HG03565 (cell line): ENCODE measurements around the gene CDH12.
"Not testable (repeated sequence)": the region's sequence is repeated elsewhere in the genome, so short reads cannot be mapped to it uniquely, and the experiment has no call there.

Experiments used
- ATAC-seq: cut with Tn5 transposase; IDR thresholded peaks from one replicate; pipeline ENCODE4 v1.9.1; 2021; ENCODE audit warnings: mild to moderate bottlenecking, moderate library complexity; ENCODE audit not compliant: unreplicated experiment

CDH12 gene

DNA sequence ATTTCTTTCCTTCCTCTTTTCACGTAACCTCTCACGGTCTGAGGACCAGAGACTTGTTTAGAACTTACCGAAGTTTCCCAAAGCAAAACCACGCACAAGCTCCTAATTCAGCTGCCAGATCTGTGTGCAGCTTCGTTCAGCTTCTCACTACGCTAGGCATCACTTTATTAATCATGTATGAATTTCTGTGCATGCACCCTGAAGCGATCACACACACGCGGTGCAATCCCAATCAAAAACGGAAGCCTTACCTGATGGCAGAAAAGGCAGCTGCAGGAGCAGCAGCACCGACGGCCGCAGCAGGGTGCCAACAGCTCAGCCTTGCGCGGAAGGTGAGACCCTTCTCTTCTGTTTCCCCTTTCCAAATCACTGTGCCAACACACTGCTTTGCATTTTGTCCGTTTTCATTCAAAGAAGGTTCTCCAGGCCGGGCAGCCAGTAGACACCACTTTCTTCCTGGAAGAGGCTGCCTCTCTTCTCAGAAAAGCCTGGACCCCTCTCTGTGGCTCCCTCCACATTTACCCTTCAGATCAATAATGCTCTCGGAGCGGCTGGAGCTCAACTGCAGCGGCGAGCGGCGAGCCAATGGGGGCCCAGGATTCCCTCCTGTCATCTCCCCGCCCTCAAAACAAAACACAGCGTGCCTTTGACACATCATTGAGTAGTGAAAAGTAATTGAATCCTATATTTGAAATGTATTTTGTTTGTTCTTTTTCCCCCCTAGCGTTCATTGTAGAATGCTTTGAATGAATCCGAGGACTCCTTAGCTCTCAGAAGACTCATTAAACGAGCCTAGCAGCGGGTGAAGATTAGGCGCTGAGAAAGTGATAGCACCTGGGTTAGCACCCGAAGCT lies at the start of gene CDH12:
TSS of gene CDH12 (minus strand) at position 538 of the 854 bp plus-strand sequence.
- ATAC-seq, result no peak

DNA sequence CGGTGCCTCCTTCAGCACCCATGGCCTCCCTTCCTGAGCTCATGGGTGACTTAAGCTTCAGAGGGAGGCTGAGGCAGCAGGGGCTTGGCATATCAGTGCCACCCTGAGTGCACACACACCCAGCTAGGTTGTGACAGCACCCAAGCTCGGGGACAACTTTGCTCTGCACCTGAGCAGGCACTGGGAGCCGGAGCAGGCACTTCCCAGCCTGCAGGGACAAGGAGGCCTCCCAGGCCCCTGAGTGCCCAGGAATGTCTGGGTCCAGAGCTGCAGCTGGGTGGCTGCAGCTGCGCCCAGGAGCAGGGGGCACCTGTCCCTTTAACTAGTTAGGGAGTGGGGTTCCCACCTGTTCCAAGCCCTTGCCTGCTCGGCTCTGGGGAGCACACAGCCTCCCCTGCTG lies 48.7 kb upstream of the CDH12 start:
- ATAC-seq, result no peak

DNA sequence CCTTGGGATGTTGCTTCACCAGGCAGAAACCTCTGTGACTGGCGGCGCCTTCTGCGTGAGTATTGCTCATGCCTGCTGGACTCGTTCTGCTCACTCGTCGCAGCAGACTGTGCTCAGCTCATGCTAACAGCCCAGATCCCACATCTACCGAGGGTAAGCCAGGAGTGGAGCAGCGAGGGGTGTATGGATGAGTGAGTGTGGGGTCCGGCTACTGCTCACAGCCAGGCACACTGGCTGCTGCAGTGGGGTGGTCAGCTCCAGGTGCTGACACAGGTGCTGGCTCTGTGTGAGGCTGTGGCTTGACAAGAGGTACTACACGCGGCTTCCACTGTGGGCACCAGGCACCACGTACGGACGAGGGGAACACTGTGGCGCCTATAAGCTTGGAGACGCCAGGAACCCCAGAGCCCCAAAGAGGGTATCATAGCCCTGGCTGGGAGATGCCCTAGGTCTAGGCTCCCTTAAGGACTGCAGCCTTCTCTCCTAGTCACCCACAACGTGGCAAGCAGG lies 47.7 kb upstream of the CDH12 start:
- no peak for ATAC-seq

DNA sequence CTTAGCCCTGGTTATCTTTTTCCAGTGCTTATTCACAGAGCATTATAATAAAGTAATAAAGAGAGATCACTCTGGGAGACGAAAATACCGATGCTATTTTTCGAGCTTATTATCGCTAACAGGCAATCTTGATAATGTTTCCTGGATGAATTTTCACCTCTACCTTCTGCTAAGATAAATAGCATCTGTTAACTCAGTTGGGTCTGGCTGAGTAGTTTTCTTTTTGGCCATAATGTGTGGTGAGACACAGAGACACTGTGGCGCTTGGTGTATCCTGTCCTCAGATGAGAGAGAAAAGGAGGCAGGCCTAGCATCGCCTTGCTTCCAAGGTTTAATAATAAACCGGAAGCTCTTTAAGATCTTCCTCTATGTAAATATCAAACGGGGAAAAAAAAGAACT lies 46.2 kb upstream of the CDH12 start:
- no peak for ATAC-seq

DNA sequence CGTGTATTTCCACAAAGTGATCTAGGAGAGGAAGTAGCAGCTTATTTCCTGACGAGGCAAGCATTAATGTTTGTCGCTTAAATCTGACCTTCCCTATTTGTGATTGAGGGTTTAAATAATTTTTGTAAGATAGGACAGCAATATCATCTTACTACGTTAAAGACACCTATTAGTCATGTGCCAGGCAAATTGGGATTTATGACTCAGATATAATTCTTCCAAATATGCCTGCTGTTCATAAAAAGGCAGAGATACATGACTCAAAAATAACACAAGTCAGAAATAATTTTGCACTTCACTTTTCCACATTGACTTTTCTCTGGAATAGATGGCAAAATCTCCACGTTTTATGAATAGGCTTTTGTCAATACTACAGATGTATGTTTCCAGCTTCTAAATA lies 43.0 kb upstream of the CDH12 start:
- no peak for ATAC-seq

DNA sequence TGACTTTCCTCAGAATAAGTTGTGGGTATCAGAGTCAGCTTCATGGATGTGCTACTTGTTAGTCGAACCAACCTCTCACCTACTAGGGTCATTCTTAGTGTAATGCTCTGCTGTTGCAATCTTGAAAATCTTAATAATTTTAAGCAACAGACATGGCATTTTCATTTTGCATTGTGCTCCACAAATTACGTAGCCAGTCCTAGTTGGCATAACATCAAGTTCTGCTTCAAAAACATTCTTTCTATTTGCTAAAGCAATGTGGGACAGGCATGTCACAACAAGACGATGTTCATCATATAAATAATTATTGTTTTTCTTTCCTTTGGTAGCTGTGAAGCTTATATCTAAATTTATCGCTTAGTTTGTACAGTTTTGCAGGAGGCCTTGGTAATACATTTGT lies 39.3 kb upstream of the CDH12 start:
- no peak for ATAC-seq

DNA sequence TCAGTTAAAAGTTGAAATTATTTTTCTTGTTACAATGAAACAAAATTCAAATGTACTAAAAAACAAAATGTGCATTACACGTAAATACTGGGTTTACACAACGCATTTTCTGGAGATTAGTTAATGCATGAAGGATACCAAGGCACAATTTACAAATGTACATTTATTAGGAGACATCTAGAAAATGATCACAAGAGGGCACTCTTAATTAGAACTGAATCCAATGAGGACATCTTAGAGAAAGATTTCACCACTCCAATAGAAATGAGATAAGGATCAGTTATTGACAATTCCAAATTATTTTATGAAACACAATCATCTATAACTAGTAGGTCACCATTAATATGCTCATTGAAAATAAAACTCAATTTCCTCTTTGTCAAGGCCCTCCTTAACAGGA lies 36.6 kb upstream of the CDH12 start:
- no peak for ATAC-seq

DNA sequence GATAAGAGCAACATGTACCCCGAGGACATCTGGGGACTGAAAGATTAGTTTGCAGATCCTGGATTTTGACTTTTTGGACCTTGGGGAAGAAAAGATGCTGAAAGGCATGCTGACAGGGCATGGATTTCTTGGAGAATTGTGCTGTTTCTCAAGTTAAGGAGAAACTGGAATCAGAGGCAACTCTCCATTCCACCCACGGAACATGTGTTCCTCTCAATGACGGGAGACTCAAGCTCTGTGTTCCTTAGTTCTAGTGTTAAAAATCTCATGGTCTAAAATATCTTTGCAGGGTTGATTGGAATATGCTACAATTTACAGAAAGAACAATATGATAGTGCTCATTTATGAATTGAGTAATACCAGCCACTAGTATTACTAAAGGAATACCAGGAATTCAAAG lies 34.4 kb upstream of the CDH12 start:
- ATAC-seq, result no peak

DNA sequence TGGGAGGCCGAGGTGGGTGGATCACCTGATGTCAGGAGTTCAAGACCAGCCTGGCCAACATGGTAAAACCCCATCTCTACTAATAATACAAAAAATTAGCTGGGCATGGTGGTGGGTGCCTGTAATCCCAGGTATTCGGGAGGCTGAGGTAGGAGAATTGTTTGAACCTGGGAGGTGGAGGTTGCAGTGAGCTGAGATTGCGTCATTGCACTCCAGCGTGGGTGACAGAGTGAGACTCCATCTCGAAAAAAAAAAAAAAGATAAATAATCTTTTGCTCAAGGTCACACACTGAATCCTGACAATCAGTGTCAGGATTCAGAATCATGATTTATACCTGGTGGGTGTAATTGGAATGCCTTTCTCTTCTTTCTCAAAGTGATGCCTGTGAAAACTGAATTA lies 5.8 kb upstream of the CDH12 start:
- not testable (repeated sequence) for ATAC-seq

DNA sequence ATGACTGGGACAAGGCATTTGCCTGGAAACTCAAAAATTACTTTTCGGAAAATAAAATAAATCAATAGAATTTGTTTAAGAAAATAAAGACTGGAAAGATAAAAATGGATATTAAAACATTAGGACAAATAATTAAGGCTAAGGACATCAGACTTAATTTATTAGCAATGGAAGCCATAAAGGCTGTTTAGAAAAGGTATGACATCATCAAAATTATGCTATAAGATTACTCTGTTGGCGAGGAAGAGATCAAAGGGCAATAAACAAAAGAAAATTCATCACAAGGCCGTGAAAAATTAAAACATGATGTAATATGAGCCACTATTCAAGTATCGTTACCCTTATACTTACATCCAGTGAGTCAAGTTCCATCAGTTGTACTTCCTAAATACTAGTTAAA lies 2.7 kb upstream of the CDH12 start:
- no peak for ATAC-seq

DNA sequence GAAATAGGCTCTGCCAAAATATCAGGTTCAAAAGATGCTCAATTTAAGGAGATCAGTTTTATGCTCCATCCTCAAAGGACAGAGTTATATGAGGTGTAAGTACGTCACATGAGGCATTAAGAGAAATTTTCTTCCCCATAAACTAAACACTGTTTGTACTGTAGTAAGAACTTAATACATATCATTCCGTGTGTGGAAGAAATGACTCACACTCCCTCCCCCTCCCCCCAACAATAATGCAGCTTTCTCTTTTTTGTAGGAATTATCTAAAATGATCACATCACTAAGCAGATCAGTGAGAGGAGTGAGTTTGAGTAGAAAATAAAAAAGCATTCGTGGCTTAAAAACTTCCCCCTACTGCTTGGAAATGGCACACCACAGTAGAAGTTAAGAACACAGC lies 2.2 kb downstream of the CDH12 start:
- no peak for ATAC-seq

DNA sequence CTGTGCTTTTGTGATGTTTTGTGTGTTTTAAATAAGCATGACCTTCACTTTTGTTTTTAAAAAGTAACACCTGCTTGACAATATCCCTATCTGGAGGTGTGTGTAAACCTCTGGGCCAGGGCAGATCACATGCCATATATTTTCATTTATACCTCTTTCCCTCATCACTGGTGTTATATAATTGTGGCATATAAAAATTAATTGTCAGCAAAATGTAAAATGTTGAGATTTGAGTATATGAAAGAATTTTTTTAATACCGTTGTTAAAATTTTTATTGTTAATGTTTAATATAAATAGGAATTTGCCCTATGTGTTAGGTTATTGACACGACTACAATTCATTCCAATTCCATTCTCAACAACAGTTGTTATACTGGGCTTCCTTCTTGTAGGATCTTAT lies 6.5 kb downstream of the CDH12 start:
- ATAC-seq, result no peak

DNA sequence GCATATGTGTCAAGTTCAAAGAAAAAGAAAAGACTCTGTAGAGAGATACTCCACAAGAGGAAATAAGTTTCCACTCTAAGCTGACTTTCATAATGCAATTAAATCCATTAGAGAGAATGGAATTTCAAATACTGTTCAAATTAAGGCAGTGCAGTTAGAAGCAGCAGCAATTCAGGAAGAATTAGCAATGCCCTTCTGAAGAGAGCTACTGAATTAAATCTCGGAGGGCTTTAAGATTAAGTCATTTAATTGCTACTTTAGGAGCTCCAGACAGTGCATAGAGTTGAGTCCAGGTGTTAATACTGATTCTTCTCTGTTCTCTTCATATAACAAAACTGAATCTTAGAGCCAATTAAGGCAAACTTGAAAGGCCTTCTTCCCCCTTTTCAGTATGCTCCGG lies 8.5 kb downstream of the CDH12 start:
- no peak for ATAC-seq

DNA sequence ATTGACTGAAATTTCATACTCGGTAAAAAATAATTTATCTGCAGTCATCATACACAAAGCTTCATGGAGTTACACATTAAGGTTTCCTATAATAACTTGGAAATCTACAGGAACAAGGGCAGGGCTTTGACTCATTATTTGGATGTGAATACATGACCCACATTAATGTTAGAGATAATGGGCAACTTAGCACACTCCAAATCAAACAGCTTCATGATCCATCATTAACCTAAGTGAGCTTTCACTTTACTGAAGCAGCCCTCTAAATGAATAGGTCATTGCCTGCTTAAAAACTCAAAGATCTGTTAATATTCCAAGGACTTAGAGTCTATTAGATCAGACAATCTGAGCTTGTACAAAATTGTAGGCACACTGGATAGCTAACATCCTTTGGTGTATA lies 9.0 kb downstream of the CDH12 start:
- ATAC-seq, result no peak

DNA sequence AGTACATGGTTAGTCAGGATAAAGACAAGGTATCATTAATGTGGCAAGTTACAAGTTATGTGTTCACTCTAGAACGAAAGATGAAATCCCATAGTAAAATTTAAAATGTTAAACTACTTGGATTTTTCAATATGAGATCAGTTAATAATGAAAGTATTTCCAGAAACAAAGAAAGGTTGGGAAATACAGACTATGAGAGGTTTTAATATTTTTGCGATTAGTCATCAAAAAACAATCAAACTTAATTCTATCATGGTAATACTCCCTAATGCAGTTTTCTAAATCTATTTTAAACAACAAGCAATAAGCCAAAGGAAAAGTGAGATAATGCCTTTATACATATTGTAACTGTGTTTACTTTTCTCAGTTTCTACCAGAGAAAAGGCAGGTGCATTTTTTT lies 10.6 kb downstream of the CDH12 start:
- no peak for ATAC-seq

DNA sequence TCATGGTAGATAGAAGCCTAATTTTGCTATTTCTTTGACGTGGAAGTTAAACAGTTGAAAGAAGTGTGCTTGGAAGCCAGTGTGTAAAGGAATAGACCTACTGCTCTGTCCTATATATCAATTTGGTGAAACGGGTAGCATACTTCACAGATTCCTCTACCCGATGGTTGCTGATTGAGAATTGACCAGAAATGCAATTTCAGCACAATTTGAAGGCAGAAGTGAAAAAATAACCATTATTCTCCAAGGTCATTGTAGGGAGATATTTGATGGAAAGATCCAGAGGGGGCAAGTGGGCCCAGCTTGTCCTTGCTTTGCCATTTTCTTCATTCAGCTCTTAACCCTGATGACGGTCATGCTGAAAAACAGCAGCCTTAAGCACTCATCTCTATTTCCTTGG lies 15.3 kb downstream of the CDH12 start:
- ATAC-seq, result no peak

DNA sequence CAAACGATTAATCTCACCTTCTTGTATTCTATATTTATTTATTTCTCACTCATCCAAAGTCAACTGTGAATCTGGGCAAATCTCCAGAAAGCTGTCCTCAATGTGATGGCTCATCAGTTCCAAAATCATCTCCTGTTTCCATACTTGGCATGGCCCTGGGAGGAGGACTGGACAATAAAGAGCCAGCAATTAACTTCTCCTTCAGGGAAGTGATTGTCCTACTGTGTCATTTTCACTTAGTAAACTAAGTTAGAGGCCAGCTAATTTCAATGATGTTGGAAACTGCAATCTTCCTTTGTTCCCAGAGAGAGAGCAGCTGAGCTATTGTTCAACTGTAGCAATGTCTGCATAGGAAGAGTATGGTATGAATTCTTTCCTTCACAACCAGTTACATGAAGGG lies 17.5 kb downstream of the CDH12 start:
- ATAC-seq, result no peak

DNA sequence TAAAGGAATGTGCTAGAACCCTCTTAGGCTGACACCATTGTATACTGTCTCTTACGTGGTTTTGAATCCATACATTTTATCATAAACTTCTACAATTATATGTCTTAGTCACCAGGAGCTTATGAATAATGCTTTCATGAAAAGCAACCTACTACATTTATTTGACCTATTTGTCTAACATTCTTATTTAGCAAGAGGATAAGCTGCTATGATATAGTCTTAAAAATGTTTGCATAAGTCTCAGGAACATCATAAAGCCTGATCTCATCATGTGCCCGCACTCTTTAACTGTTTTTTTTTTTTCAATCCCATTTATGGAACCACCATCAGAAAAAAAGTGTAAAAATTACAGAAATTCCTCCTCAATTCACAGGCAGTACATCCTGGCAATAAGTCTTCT lies 59.7 kb downstream of the CDH12 start:
- no peak for ATAC-seq

DNA sequence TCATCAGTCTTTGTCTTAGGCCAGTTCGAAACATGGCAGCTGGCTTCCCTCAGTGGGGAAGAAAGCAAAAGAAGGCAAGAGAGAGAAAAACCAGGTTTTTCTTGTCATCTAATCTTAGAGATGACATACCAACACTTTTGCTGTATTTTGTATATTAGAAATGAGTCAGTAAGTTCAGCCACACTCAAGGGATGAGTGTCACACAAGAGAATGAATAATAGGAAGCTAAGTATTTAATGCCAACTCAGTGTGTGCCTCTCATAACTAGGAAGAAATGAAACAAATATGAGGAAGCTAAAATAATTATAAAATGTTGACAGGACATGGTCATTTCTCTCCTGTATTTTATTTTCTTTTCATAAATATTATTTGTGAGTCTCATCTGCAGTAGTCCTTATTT lies 65.3 kb downstream of the CDH12 start:
- no peak for ATAC-seq

DNA sequence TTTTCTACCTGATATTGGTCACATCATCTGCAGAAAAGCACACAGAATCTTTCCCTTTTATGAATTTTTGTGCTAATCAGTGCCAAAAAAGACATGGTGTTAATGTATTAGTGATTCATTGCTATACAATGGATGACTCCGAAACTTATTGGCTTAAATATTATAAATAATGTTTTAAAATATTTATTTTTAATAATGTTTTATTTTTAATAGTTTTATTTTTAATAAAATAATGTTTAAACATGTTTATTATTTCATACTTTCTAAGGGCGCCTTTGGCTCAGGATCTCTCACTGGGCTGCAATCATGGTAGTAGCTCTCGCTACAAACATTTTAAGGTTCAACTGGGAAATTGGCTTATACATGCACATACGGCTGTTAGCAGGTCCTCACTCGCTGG lies 65.7 kb downstream of the CDH12 start:
- ATAC-seq, result no peak

DNA sequence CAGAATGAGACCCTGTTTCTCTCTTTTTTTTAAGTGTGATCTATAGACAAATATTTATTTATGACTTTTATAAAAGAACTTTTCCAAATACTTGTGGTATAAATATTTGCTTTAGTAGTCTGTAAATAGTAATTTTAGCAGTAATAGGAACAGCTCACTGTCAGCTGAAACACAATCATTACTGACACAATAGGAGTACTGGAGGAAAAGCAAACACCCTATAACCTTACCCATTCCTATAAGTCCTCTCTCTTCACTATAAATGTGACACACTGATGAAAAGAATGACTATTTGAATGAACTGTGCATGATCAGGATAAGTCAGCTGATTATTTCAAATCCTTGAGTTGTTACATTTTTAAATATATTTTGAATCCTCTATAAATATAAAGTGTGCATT lies 72.4 kb downstream of the CDH12 start:
- ATAC-seq, result no peak

DNA sequence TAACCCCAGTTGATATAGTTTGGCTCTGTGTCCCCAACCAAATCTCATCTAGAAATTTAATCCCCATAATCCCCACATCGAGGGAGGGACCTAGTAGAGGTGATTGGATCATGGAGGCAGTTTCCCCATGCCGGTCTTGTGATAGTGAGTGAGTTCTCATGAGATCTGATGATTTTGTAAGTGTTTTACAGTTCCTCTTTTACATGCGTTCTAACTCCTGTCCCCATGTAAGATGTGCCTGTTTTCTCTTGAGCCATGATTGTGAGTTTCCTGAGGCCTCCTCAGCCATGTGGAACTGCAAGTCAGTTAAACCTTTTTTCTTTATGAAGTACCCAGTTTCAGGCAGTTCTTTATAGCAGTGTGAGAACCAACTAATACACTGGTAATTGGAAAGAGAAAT lies 73.6 kb downstream of the CDH12 start:
- ATAC-seq, result no peak

DNA sequence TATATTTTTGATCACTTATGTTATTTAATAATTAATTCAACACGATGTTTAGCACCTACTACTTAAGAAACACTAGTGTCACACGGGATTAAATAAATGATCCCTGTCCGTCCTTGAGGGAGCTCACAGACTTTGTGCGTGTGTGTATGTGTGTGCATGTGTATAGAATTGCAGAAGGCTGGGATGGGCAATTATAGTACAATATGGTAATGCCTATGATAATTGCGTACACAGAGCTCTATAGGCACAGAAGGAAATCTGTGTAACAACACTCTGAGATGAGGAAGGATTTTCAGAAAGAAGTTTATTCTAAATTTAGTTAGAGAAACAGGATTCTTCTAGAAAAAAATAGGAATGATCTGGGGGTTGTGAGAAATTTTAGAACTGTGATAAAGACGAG lies 76.9 kb downstream of the CDH12 start:
- ATAC-seq, result no peak
